Measurements from ENCODE around the gene GPR183.

GPR183 gene

GRCh38 chr13:99335603-99336002 lies 28.4 kb upstream of the GPR183 start:
- no peaks in the 10 kb centered on the region for H3K9me3 ChIP-seq (ENCODE audit: control insufficient read depth, insufficient read depth, low read depth, low read length)
- H3K9ac ChIP-seq (ENCODE audit: low read length) = no peak overlapping the region
- H3K4me3 ChIP-seq (ENCODE audit: low read depth, low read length) = no peak overlapping the region
- H3K4me1 ChIP-seq (ENCODE audit: control insufficient read depth, insufficient read depth, low read length) = no peaks in the 10 kb centered on the region
- no peak overlapping the region for H3K27ac ChIP-seq (ENCODE audit: low read depth, low read length)
- no peaks in the 10 kb centered on the region for H3K27me3 ChIP-seq (ENCODE audit: control insufficient read depth, insufficient read depth, low read length)
- H3K36me3 ChIP-seq (ENCODE audit: control insufficient read depth, insufficient read depth, low read length) = peaks cover 9% of the 10 kb centered on the region

GRCh38 chr13:99335087-99335486 lies 27.9 kb upstream of the GPR183 start:
- Histone ChIP-seq H3K27ac (ENCODE audit: low read depth, low read length) (no peak overlapping the region), H3K36me3 (ENCODE audit: control insufficient read depth, insufficient read depth, low read length) (peaks cover 4% of the 10 kb centered on the region; the same call in 1 of the 2 replicates), H3K4me1 (ENCODE audit: control insufficient read depth, insufficient read depth, low read length) (no peaks in the 10 kb centered on the region), H3K27me3 (ENCODE audit: control insufficient read depth, insufficient read depth, low read length) (no peaks in the 10 kb centered on the region), H3K4me3 (ENCODE audit: low read depth, low read length) (no peak overlapping the region), H3K9me3 (ENCODE audit: control insufficient read depth, insufficient read depth, low read depth, low read length) (no peaks in the 10 kb centered on the region), H3K9ac (ENCODE audit: low read length) (no peak overlapping the region)

DNA sequence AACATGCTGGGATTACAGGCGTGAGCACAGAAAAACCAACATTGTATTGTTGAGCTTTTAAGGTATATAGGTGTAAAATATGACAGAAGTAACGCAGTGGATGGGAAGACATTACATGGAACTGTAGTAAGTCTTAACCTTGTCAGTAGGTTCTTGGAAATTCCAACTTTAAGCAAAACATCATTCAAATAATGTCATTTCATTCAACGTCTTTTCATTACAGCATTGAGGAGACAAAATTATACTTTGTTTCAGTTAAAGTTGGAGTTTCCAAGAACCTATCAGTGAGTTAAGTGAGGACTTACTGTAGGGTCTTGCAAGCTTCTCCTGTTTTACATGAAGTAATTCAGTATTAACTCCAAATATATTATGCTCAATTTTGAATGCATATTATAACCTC lies 27.0 kb upstream of the GPR183 start:
- H3K9me3 ChIP-seq (ENCODE audit: control insufficient read depth, insufficient read depth, low read depth, low read length) = no peaks in the 10 kb centered on the region
- H3K4me3 ChIP-seq (ENCODE audit: low read depth, low read length) = no peak overlapping the region
- no peaks in the 10 kb centered on the region for H3K4me1 ChIP-seq (ENCODE audit: control insufficient read depth, insufficient read depth, low read length)
- H3K9ac ChIP-seq (ENCODE audit: low read length) = no peak overlapping the region
- H3K36me3 ChIP-seq (ENCODE audit: control insufficient read depth, insufficient read depth, low read length) = no peaks in the 10 kb centered on the region
- no peak overlapping the region for H3K27ac ChIP-seq (ENCODE audit: low read depth, low read length)
- no peaks in the 10 kb centered on the region for H3K27me3 ChIP-seq (ENCODE audit: control insufficient read depth, insufficient read depth, low read length)

DNA sequence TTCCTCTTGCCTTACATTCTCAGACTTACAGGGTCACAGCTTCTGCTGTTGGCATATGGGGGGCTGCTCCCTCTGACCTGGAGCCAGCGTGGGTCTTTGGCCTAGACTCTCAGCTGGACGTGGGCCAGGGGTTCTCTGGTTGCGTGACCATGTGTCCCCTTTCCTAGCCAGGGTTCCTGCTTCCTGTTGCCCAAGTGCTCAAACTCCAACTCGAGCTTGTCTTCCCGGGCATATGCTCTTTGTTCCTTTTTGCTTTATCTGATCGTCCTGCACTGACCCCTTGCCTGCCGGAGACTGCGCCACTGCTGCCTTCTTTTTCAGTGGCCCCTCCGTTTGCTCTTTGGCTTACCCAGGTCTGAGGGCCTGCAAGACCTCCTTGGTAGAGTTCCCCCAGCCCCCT lies 25.3 kb upstream of the GPR183 start:
- H3K27me3 ChIP-seq (ENCODE audit: control insufficient read depth, insufficient read depth, low read length) = no peaks in the 10 kb centered on the region
- H3K9me3 ChIP-seq (ENCODE audit: control insufficient read depth, insufficient read depth, low read depth, low read length) = no peaks in the 10 kb centered on the region
- no peak overlapping the region for H3K27ac ChIP-seq (ENCODE audit: low read depth, low read length)
- no peaks in the 10 kb centered on the region for H3K4me1 ChIP-seq (ENCODE audit: control insufficient read depth, insufficient read depth, low read length)
- 0 out of 2 replicates have a peak, but pooled peaks cover 2% of the 10 kb centered on the region for H3K36me3 ChIP-seq (ENCODE audit: control insufficient read depth, insufficient read depth, low read length)
- no peak overlapping the region for H3K4me3 ChIP-seq (ENCODE audit: low read depth, low read length)
- H3K9ac ChIP-seq (ENCODE audit: low read length) = no peak overlapping the region

DNA sequence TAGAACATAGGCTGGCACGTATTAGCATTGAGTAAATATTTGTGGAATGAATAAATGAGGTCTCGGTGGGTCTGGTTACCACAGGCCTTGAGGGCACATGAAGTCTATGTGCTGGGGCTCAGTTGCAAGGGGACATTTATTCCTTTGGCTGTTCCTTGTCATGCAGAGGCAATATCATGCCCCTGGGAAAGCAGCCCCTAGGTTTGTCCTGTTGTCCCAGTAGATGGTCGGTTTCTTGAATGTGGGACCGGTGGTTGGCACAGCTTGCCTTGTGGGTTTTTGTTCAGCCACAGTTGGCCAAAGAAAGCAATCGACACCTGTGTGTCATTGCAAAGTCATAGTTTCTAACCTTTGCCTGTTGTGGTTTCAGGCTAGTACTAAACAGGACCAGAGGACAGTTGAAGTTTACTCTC lies 24.7 kb upstream of the GPR183 start:
- H3K4me1 ChIP-seq (ENCODE audit: control insufficient read depth, insufficient read depth, low read length) = no peaks in the 10 kb centered on the region
- no peak overlapping the region for H3K4me3 ChIP-seq (ENCODE audit: low read depth, low read length)
- H3K27ac ChIP-seq (ENCODE audit: low read depth, low read length) = no peak overlapping the region
- 0 out of 2 replicates have a peak, but pooled peaks cover 2% of the 10 kb centered on the region for H3K36me3 ChIP-seq (ENCODE audit: control insufficient read depth, insufficient read depth, low read length)
- H3K9ac ChIP-seq (ENCODE audit: low read length) = no peak overlapping the region
- H3K27me3 ChIP-seq (ENCODE audit: control insufficient read depth, insufficient read depth, low read length) = no peaks in the 10 kb centered on the region
- H3K9me3 ChIP-seq (ENCODE audit: control insufficient read depth, insufficient read depth, low read depth, low read length) = no peaks in the 10 kb centered on the region

- no peak overlapping the region for H3K27ac ChIP-seq (ENCODE audit: low read depth, low read length)
- H3K4me1 ChIP-seq (ENCODE audit: control insufficient read depth, insufficient read depth, low read length) = no peaks in the 10 kb centered on the region
- no peaks in the 10 kb centered on the region for H3K9me3 ChIP-seq (ENCODE audit: control insufficient read depth, insufficient read depth, low read depth, low read length)
- H3K36me3 ChIP-seq (ENCODE audit: control insufficient read depth, insufficient read depth, low read length) = 0 out of 2 replicates have a peak, but pooled peaks cover 2% of the 10 kb centered on the region
- H3K27me3 ChIP-seq (ENCODE audit: control insufficient read depth, insufficient read depth, low read length) = no peaks in the 10 kb centered on the region
- no peak overlapping the region for H3K9ac ChIP-seq (ENCODE audit: low read length)
- no peak overlapping the region for H3K4me3 ChIP-seq (ENCODE audit: low read depth, low read length)
These were observed 23.7 kb upstream of the GPR183 start for GRCh38 chr13:99330942-99331341.

DNA sequence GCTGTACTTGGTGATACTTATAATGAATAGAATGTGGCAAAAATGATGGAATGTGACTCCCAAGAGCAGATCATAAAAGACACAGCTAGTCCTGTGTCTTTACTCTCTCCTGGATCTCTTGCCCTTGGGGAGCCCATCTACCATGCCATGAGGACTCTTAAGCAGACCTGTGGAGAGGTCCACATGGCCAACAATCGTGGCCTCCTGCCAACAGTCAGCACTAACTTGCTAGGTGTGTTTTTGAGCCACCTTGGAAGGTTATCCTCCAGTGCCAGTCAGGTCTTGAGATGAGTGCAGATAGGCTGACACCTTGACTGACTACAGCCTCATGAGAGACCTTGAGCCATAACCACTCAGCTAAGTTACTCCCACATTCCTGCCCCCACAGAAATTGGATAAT lies 22.3 kb upstream of the GPR183 start:
- Histone ChIP-seq H3K9me3 (ENCODE audit: control insufficient read depth, insufficient read depth, low read depth, low read length) (no peaks in the 10 kb centered on the region), H3K4me3 (ENCODE audit: low read depth, low read length) (no peak overlapping the region), H3K36me3 (ENCODE audit: control insufficient read depth, insufficient read depth, low read length) (peaks cover 4% of the 10 kb centered on the region; the same call in 1 of the 2 replicates), H3K27ac (ENCODE audit: low read depth, low read length) (no peak overlapping the region), H3K9ac (ENCODE audit: low read length) (no peak overlapping the region), H3K4me1 (ENCODE audit: control insufficient read depth, insufficient read depth, low read length) (no peaks in the 10 kb centered on the region), H3K27me3 (ENCODE audit: control insufficient read depth, insufficient read depth, low read length) (no peaks in the 10 kb centered on the region)

- Histone ChIP-seq H3K4me1 (ENCODE audit: control insufficient read depth, insufficient read depth, low read length) (no peaks in the 10 kb centered on the region), H3K4me3 (ENCODE audit: low read depth, low read length) (no peak overlapping the region), H3K9me3 (ENCODE audit: control insufficient read depth, insufficient read depth, low read depth, low read length) (no peaks in the 10 kb centered on the region), H3K27me3 (ENCODE audit: control insufficient read depth, insufficient read depth, low read length) (no peaks in the 10 kb centered on the region), H3K36me3 (ENCODE audit: control insufficient read depth, insufficient read depth, low read length) (peaks cover 12% of the 10 kb centered on the region; the same call in 1 of the 2 replicates), H3K27ac (ENCODE audit: low read depth, low read length) (no peak overlapping the region), H3K9ac (ENCODE audit: low read length) (no peak overlapping the region)
These were observed 20.6 kb upstream of the GPR183 start for GRCh38 chr13:99327761-99328160.

GRCh38 chr13:99327126-99327525 lies 19.9 kb upstream of the GPR183 start:
- Histone ChIP-seq H3K9me3 (ENCODE audit: control insufficient read depth, insufficient read depth, low read depth, low read length) (no peaks in the 10 kb centered on the region), H3K27me3 (ENCODE audit: control insufficient read depth, insufficient read depth, low read length) (no peaks in the 10 kb centered on the region), H3K4me1 (ENCODE audit: control insufficient read depth, insufficient read depth, low read length) (no peaks in the 10 kb centered on the region)

DNA sequence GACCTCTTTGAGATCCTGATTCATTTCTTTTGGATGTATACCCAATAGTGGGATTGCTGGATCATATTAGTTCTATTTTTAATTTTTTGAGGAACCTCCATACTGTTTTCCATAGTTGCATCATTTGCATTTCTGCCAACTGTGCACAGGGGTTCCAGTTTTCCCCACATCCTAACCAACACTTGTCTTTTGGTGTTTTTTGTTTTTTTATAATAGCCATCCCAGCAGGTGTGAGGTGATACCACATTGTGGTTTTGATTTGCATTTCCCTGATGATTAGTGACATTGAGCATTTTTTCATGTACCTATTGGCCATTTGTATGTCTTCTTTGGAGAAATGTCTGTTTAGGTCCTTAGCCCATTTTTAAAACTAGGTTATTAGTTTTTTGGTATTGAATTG lies 18.8 kb upstream of the GPR183 start:
- Histone ChIP-seq H3K27me3 (ENCODE audit: control insufficient read depth, insufficient read depth, low read length) (no peaks in the 10 kb centered on the region), H3K4me3 (ENCODE audit: low read depth, low read length) (no peak overlapping the region), H3K9ac (ENCODE audit: low read length) (no peak overlapping the region), H3K36me3 (ENCODE audit: control insufficient read depth, insufficient read depth, low read length) (peaks cover 12% of the 10 kb centered on the region; the same call in 1 of the 2 replicates), H3K27ac (ENCODE audit: low read depth, low read length) (no peak overlapping the region), H3K9me3 (ENCODE audit: control insufficient read depth, insufficient read depth, low read depth, low read length) (no peaks in the 10 kb centered on the region), H3K4me1 (ENCODE audit: control insufficient read depth, insufficient read depth, low read length) (no peaks in the 10 kb centered on the region)

More at GRCh38 chr13:99327126-99327525, 19.9 kb upstream of the GPR183 start:
- Histone ChIP-seq H3K36me3 (ENCODE audit: control insufficient read depth, insufficient read depth, low read length) (peaks cover 12% of the 10 kb centered on the region; the same call in 1 of the 2 replicates), H3K9ac (ENCODE audit: low read length) (no peak overlapping the region), H3K27ac (ENCODE audit: low read depth, low read length) (no peak overlapping the region), H3K4me3 (ENCODE audit: low read depth, low read length) (no peak overlapping the region)

GRCh38 chr13:99323488-99323887 lies 16.3 kb upstream of the GPR183 start:
- no peaks in the 10 kb centered on the region for H3K4me1 ChIP-seq (ENCODE audit: control insufficient read depth, insufficient read depth, low read length)
- H3K27ac ChIP-seq (ENCODE audit: low read depth, low read length) = no peak overlapping the region
- no peak overlapping the region for H3K4me3 ChIP-seq (ENCODE audit: low read depth, low read length)
- H3K9me3 ChIP-seq (ENCODE audit: control insufficient read depth, insufficient read depth, low read depth, low read length) = no peaks in the 10 kb centered on the region
- no peak overlapping the region for H3K9ac ChIP-seq (ENCODE audit: low read length)
- peaks cover 19% of the 10 kb centered on the region; the same call in 1 of the 2 replicates for H3K36me3 ChIP-seq (ENCODE audit: control insufficient read depth, insufficient read depth, low read length)
- H3K27me3 ChIP-seq (ENCODE audit: control insufficient read depth, insufficient read depth, low read length) = no peaks in the 10 kb centered on the region
